GM21723 (cell line): ENCODE data around the gene LUC7L.
"Not testable (repeated sequence)": the region's sequence is repeated elsewhere in the genome, so short reads cannot be mapped to it uniquely, and the experiment has no call there.

Experiments used
- ATAC-seq: cut with Tn5 transposase; IDR thresholded peaks from one replicate; pipeline ENCODE4 v1.9.1; 2021; ENCODE audit warnings: mild to moderate bottlenecking, moderate library complexity; ENCODE audit not compliant: unreplicated experiment

Gene LUC7L

GRCh38 chr16:228852-229730 lies at the start of gene LUC7L:
LUC7L (minus strand) TSS chr16:229449; CDS start chr16:229339, 110 bp downstream.
- peak; percentile 79 for ATAC-seq

- no peak for ATAC-seq
Observed at GRCh38 chr16:278863-279366, 49.7 kb upstream of the LUC7L start.

GRCh38 chr16:276426-277077 lies 47.3 kb upstream of the LUC7L start:
- ATAC-seq = no peak

- no peak for ATAC-seq
Observed at GRCh38 chr16:275786-276232, 46.6 kb upstream of the LUC7L start, which contains the start of gene RGS11. RGS11 (minus strand) TSS chr16:275944; CDS start chr16:275911, 33 bp downstream.

GRCh38 chr16:275041-275641 lies 45.9 kb upstream of the LUC7L start:
- ATAC-seq = no peak

- no peak for ATAC-seq
Observed at GRCh38 chr16:273547-274421, 44.5 kb upstream of the LUC7L start.

- no peak for ATAC-seq
Observed at GRCh38 chr16:272633-273546, 43.6 kb upstream of the LUC7L start.

- ATAC-seq = no peak
Observed at GRCh38 chr16:270381-271255, 41.4 kb upstream of the LUC7L start.

GRCh38 chr16:269061-269796 lies 40.0 kb upstream of the LUC7L start:
- no peak for ATAC-seq

- no peak for ATAC-seq
Observed at GRCh38 chr16:268141-269053, 39.1 kb upstream of the LUC7L start.

- ATAC-seq = not testable (repeated sequence)
Observed at GRCh38 chr16:267562-267961, 38.3 kb upstream of the LUC7L start.

GRCh38 chr16:266258-267164 lies 37.3 kb upstream of the LUC7L start:
- ATAC-seq = no peak

GRCh38 chr16:265711-266110 lies 36.5 kb upstream of the LUC7L start:
- ATAC-seq = no peak

- no peak for ATAC-seq
Observed at GRCh38 chr16:265002-265529, 35.8 kb upstream of the LUC7L start.

- ATAC-seq = no peak
Observed at GRCh38 chr16:264440-264951, 35.2 kb upstream of the LUC7L start.
